Measurements from ENCODE around the gene GPRC5C. TPM values are rescaled to one million over a fixed set of nuclear protein-coding genes. Genes with fewer than 3 reads are reported as not detected.

The GPRC5C gene
- total RNA-seq, 1 donor from 2014 or later: 13.5 TPM

- no peak overlapping the region for H3K4me3 ChIP-seq
- no peaks in the 10 kb centered on the region for H3K9me3 ChIP-seq (ENCODE audit: low read depth)
Measured at GRCh38 chr17:74447628-74448159, 15.8 kb downstream of the GPRC5C start.

GRCh38 chr17:74448756-74449155, 16.9 kb downstream of the GPRC5C start:
- no peak for TF ChIP-seq CTCF (IDR thresholded peaks at IDR 0.05)
- TF ChIP-seq EZH2 (IDR thresholded peaks at IDR 0.05): no peak
- no peak for TF ChIP-seq EZH2phosphoT487 (IDR thresholded peaks at IDR 0.05)
- peaks cover 45% of the 10 kb centered on the region for H3K4me1 Mint-ChIP-seq
- H3K27ac ChIP-seq: no peak overlapping the region

More at GRCh38 chr17:74447628-74448159, 15.8 kb downstream of the GPRC5C start:
- peaks cover 16% of the 10 kb centered on the region for H3K27me3 ChIP-seq
- no peak overlapping the region for H3K4me2 ChIP-seq
- Mint-ChIP-seq H3K4me3 (peak overlapping the region; percentile 18), H3K9me3 (no peaks in the 10 kb centered on the region), H3K27ac (peak overlapping the region; percentile 63), H3K27me3 (ENCODE audit: insufficient read depth, low read depth) (peaks cover 20% of the 10 kb centered on the region), H3K4me1 (peaks cover 47% of the 10 kb centered on the region), H3K36me3 (no peaks in the 10 kb centered on the region)
- no peak for DNase-seq (ENCODE audit: low spot score)
- no peaks in the 10 kb centered on the region for H3K79me2 ChIP-seq (ENCODE audit: low read depth)
- no peak for TF ChIP-seq EZH2phosphoT487 (IDR thresholded peaks at IDR 0.05)
- TF ChIP-seq EZH2 (IDR thresholded peaks at IDR 0.05): no peak
- no peak for TF ChIP-seq CTCF (IDR thresholded peaks at IDR 0.05)
- peaks cover 15% of the 10 kb centered on the region for H3F3A ChIP-seq (ENCODE audit: low read depth)
- H2AFZ ChIP-seq (replicated peaks): no peak overlapping the region
- peaks cover 15% of the 10 kb centered on the region for H3K4me1 ChIP-seq
- H3K36me3 ChIP-seq: no peaks in the 10 kb centered on the region
- H3K9ac ChIP-seq: no peak overlapping the region
- H3K27ac ChIP-seq: no peak overlapping the region
- H4K20me1 ChIP-seq (ENCODE audit: low read depth): peaks cover 16% of the 10 kb centered on the region

GRCh38 chr17:74449306-74449705, 17.4 kb downstream of the GPRC5C start:
- Histone ChIP-seq H3K36me3 (no peaks in the 10 kb centered on the region), H3K27ac (no peak overlapping the region)
- no peak overlapping the region for H3K4me3 Mint-ChIP-seq

More at GRCh38 chr17:74448756-74449155, 16.9 kb downstream of the GPRC5C start:
- no peak overlapping the region for H3K4me2 ChIP-seq
- Mint-ChIP-seq H3K27ac (no peak overlapping the region), H3K4me3 (no peak overlapping the region), H3K9me3 (no peaks in the 10 kb centered on the region), H3K36me3 (no peaks in the 10 kb centered on the region), H3K27me3 (ENCODE audit: insufficient read depth, low read depth) (peaks cover 24% of the 10 kb centered on the region)
- H3F3A ChIP-seq (ENCODE audit: low read depth): peaks cover 20% of the 10 kb centered on the region
- no peak overlapping the region for H3K9ac ChIP-seq
- no peaks in the 10 kb centered on the region for H3K79me2 ChIP-seq (ENCODE audit: low read depth)
- H2AFZ ChIP-seq (replicated peaks): no peak overlapping the region
- H3K27me3 ChIP-seq: peaks cover 26% of the 10 kb centered on the region
- no peaks in the 10 kb centered on the region for H3K36me3 ChIP-seq
- H3K4me1 ChIP-seq: peaks cover 18% of the 10 kb centered on the region
- no peaks in the 10 kb centered on the region for H3K9me3 ChIP-seq (ENCODE audit: low read depth)
- H3K4me3 ChIP-seq: no peak overlapping the region
- no peak for DNase-seq (ENCODE audit: low spot score)
- peaks cover 12% of the 10 kb centered on the region for H4K20me1 ChIP-seq (ENCODE audit: low read depth)

More at GRCh38 chr17:74449306-74449705, 17.4 kb downstream of the GPRC5C start:
- H4K20me1 ChIP-seq (ENCODE audit: low read depth): peaks cover 12% of the 10 kb centered on the region
- DNase-seq (ENCODE audit: low spot score): no peak
- no peak overlapping the region for H3K4me3 ChIP-seq
- peaks cover 41% of the 10 kb centered on the region for H3K4me1 Mint-ChIP-seq
- peaks cover 14% of the 10 kb centered on the region for H3K4me1 ChIP-seq
- no peaks in the 10 kb centered on the region for H3K36me3 Mint-ChIP-seq
- no peak overlapping the region for H3K4me2 ChIP-seq
- H3K27me3 ChIP-seq: peaks cover 26% of the 10 kb centered on the region
- no peaks in the 10 kb centered on the region for H3K79me2 ChIP-seq (ENCODE audit: low read depth)
- peaks cover 24% of the 10 kb centered on the region for H3K27me3 Mint-ChIP-seq (ENCODE audit: insufficient read depth, low read depth)
- no peaks in the 10 kb centered on the region for H3K9me3 Mint-ChIP-seq
- TF ChIP-seq CTCF (IDR thresholded peaks at IDR 0.05) (no peak), EZH2 (IDR thresholded peaks at IDR 0.05) (no peak), EZH2phosphoT487 (IDR thresholded peaks at IDR 0.05) (no peak)
- H3F3A ChIP-seq (ENCODE audit: low read depth): peaks cover 21% of the 10 kb centered on the region
- H3K27ac Mint-ChIP-seq: no peak overlapping the region
- no peaks in the 10 kb centered on the region for H3K9me3 ChIP-seq (ENCODE audit: low read depth)
- no peak overlapping the region for H3K9ac ChIP-seq
- H2AFZ ChIP-seq (replicated peaks): no peak overlapping the region
